T-helper 1 cell treated with Interleukin-12 subunit alpha and Interleukin-12 subunit beta and Interleukin-4 antibody, amounts not matched to agents 30 ng/mL and 1 ng/mL, for 36 hours (primary cell): ENCODE measurements around the gene FOXD4. TPM values are rescaled to one million over a fixed set of nuclear protein-coding genes. Genes with fewer than 3 reads are reported as not detected.
"Not testable (repeated sequence)": the region's sequence is repeated elsewhere in the genome, so short reads cannot be mapped to it uniquely, and the experiment has no call there.

Experiments used
- intact Hi-C: fragments of 100-400 bp; cut with micrococcal nuclease; formaldehyde crosslinking; loops from one replicate; pipeline ENCODE4 v1.15.1; 2024
- total RNA-seq: library from RNA; stranded (reverse); gene quantifications from 2 replicates; pipeline ENCODE4 v1.2.3, GENCODE V29; 2022

Gene FOXD4
- total RNA-seq, result 0.20 TPM in 1 of 2 replicates, not detected in the other

DNA sequence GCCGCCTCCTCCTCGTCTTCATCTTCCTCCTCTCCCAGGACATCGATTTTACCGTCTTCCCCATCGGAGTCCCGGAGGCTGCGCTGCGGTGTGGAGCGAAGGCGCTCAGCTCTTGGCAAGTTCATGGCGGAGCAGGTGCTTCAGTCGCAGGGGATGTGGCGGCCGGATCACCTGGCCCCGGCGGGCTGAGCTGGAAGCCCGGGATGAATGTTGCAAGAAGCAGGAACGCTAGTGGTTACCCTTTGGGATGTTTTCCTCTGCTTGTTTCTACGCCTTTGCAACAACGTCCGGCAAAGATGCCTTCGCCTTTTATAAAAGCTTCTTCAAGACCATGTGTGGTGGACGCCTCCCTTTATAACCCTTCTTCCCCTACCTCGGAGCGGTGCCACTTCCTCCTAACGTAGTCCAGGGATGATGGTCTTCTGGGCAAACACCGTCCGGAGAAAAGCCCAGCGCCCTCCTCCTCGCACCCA is at the start of gene FOXD4:
FOXD4 (minus strand) TSS at position 423 of the 473 bp plus-strand sequence; CDS start at position 125, 298 bp downstream.
- intact Hi-C loops, result not testable (repeated sequence)

DNA sequence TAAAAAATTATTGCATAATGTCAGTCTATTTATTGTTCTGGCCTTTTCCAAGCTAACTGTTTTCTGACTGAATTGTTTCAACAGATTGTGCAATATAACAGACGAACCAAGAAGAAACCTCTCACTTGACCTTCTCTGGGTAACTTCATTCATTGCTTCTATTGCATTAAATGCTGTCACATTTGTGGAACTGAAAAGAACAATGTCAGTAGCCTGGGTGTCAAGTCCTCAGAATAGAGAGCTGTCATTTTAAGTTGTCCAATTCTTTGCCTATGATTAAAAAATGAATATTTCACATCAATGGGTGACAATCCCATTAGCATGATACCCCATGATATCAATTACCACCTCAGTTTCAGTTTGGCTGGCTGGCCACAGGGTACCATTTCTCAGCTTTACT is 41.7 kb upstream of the FOXD4 start:
- intact Hi-C loops, result not testable (repeated sequence)

DNA sequence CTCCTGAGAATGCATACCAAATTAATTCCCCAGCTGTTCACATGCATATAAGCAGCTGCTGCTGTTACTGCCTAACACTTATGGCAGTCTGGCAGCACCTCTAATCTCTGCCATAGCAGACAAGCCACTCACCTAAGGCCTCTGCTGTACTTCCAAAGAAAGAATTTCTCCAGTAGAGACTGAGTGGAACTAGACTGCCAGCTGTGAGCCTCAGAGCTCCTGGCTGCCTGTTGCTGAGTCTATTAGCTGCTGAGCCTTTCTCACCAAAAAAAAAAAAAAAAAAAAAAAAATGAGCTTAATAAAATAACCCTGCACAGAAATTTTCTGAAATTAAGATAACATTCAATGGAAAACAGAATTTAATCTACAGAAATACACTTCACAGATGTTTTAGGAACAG is 33.0 kb upstream of the FOXD4 start:
- intact Hi-C loops, result not testable (repeated sequence)

DNA sequence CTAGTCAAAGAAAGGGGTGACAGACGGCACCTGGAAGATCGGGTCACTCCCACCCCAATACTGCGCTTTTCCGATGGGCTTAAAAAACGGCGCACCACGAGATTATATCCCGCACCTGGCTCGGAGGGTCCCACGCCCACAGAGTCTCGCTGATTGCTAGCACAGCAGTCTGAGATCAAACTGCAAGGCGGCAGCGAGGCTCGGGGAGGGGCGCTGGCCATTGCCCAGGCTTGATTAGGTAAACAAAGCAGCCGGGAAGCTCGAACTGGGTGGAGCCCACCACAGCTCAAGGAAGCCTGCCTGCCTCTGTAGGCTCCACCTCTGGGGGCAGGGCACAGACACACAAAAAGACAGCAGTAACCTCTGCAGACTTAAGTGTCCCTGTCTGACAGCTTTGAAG is 21.7 kb upstream of the FOXD4 start:
- intact Hi-C loops, result not testable (repeated sequence)

DNA sequence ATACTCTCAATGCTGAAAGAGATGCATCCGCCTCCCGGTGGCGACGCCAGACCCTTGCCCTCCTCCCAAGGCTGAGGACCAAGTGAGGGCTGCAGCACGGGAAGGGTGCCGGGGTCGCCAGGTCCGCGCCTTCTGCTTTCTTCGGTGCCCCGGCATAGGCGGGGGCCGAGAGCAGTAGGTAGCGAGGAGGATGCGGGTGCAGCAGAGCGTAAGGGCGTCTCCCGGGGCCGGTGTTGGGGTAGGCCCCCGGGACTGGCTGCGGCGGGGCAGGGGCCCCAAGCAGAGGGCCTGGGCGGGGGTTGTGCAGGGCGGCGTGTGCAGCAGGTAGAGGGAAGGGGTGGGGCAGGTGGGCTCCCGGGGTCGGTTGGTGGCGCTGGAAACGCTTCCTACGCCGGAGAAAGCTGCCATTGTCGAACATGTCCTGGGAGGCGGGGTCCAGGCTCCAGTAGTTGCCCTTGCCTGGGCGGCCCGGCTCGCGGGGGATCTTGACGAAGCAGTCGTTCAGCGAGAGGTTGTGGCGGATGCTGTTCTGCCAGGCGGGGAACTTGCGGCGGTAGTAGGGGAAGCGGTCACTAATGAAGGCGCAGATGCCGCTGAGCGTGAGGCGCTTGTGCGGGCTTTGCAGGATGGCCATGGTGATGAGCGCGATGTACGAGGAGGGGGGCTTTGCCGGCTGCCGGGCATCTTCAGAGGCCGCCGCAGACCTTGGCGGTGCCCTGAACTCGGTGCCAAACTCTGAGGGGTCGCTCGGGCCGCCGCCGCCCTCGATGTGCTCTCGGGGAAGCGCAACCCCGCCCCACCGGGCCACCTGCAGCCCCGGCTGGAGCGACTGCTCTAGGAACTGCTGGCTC is 848 bp downstream of the FOXD4 start:
- intact Hi-C loops, result not testable (repeated sequence)

DNA sequence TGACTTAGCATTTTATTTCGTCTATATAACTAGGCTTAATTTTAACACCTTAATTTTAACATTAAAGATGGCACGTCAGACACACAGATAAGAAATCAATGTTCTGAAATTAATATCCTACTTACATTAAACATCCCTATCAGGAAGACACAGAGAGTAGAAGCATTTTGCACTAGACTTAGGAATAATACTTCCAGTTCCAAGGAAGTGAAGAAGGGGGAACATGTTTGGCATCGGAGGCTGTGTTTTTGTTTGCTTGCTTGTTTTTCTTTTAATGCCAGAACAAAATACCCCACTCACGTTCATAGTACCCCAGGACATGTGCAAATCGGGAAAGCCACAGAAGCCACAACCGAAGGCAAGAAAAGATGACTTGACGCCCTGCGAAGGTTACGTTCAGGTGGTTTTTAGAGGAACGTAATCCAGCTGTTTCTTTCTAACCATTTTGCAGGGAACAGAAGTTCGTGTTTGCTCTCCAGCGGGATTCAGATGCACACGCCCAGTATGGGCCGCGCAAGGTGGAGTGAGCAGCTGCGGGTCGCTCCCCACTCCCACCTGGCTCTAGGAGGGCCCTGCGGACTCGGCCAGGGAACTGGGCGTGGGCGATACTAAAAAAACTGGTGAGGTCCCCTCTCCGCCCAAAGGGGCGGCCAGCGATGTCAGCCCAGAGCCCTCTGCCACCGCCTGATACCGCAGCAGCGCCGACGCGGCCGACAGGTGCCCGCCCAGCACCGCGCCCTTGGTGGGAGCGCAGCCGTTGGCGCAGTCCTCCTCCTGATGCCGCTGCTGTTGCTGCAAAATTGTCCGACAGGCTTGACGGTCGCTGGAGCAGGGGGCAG is 1.8 kb downstream of the FOXD4 start:
- intact Hi-C loops, result not testable (repeated sequence)

DNA sequence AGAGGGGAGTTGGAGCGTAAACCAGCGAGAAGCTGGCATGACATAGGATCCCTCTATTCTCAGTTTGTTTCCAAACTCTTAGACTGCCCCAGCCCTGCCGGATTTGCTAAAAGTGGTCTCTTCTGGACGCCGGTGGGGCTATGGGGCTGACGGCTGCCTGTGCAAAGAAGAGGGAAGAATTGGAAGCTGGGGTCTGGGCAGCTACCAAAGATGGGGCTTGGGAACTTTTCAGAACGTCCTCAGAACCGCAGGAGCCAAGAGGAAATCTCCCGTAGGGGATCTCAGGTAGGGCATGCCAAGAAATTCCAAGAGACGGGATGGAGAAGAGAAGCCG is 3.1 kb downstream of the FOXD4 start:
- intact Hi-C loops, result not testable (repeated sequence)

DNA sequence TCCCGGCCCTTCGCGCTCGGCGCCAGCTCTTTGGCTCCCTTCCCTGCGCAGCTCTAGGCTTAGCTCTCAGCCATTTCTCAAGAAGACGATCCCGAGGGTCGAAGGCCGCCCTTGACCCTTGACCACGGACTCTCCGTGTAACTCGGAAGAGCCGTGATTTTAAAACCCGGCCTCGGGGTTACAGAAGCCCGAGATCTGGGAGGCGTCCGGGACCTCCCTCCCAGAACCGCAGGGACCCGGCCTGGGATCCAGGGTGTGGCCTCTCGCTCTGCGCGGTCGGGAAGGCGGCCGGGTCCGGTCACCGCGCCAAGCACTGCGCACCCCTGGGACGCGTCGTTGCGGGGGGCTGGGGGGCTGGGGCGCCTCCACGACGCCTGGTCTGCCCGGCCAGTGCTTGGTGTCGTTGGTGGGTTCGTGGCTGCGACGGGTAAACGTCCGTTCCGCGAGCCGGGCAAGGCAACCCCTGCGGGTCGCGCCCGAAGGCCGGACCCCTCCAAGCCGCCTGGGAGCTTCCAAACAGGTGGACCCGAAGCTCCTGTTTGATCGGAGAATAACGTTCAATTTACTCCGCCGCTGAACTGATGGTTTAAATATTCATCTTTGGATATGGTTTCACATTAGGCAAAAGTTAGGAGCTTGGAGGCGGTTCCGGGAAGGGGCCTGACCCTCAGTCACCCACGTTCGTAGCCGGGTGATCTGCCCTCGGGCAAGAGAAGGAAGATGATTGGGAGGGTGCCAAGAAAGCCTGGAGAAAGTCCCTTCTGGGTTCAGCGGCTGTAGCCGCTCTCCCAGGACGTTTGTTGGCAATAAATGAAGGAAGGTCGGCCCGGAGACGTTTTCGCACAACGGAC is 3.7 kb downstream of the FOXD4 start:
- intact Hi-C loops, result not testable (repeated sequence)

DNA sequence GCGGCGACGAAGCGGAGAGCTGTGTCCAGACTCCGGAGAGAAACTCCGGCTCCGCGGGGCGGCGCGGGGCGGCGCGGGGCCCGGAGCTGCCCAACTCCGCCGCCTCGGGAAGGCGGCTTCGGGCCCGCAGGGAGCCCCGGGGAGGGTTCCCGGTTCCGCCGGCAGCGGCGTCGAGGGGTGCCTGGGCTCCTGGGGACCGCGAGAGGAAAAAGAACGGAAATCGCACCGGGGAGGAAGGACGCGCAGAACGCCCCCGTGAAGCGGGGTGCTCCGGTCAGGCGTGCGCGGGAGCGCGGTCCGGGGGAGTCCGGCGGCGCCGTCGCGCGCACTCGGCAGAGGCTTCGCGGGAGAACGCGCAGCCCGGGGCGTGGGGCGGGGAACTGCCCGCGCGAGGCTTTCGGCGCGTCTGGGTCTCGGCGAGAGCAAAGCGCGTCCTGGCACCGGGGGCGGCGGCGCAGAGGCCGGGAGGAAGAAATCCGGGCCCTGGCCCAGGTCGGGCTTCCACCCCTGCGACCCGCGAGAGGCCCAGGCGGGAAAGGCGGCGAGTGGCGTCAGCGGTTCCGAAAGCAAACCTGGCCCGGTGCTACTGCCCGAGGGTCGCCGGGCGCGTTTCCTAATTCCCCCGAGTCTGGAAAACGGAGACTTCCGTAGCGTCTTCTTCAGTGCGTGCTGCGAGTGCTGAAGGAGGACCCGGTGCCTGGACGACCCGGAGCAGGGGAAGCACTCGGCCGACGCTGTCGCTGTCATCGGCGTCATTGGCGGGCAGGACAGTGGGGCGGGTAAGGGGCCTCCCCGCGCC is 4.5 kb downstream of the FOXD4 start:
- intact Hi-C loops, result not testable (repeated sequence)

DNA sequence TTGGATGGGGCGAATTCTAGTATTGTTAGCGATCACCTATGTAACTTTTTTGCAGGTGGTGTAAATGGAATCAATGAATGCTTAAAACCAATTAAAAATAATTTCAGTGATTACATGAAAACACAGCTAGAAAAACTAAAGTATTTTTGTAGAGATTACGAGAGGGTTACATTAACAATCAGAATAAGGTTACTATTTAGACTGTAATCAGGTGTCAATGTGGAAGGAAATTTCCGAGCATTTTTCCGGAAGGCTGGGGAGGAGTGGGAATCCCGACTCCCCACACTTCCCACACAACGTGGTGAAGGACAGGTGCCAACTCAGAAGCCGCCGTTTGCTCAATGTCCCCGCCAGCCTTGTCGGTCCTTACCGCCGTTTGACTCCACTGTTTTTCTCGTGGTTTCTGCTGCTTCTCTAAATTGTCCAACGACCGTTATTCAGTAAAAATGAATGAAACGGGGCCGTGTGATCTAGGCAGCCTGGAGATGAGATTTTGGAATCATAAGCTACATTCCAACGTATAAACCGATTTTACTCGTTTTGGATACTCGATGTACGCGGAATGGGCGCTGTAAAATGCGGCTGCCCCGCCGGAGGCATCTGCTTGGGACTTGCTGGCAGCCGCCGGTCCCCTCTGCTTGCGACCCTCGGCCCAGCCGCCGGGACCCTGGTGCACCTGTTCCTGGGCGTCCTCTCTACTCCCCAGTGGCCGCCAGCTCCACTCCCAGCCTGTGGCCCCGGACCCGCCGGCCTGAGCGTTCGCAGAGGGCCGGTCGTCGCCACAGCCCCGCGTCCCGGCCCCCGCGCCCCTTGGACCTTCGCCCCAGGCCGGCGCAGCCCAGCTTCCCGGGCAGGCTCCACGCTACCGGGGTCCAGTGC is 5.4 kb downstream of the FOXD4 start:
- intact Hi-C loops, result not testable (repeated sequence)

DNA sequence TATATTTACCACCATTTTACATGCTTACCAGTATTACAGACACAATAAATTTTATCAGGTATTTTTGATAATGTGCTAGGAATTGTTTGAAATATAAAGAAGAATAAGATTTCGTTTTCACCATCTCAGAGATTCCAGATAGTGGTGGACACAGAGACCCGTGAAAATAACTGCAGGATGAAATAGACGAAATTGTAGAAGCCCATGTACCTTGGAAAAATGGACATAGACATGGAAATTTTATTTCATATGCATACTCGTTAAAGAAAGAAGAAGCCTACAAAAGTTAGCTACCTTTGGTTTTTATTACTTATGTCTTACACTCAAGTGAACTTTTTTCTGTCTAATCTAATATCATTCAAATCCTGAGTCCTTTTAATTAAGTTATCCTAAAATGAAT is 7.5 kb downstream of the FOXD4 start:
- intact Hi-C loops, result not testable (repeated sequence)

DNA sequence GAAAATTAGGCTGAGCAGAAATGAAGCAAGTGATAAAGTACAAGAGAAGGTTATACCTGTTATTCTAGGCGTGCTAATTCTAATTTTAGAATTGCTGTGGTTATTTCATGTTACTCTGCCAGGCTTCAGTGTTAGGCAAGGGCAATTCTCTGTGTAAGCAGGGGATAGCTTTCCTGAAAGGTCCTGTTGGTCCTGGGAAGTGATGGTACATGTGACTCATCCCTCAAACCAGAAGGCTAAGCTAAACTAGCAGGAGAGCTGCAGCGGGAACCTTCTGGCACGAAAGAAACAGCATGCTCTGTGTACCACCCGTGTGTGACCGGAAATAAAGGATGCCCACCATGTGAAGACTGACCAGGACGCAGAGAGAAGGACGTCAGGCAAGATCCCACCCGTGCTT is 8.7 kb downstream of the FOXD4 start:
- intact Hi-C loops, result not testable (repeated sequence)

DNA sequence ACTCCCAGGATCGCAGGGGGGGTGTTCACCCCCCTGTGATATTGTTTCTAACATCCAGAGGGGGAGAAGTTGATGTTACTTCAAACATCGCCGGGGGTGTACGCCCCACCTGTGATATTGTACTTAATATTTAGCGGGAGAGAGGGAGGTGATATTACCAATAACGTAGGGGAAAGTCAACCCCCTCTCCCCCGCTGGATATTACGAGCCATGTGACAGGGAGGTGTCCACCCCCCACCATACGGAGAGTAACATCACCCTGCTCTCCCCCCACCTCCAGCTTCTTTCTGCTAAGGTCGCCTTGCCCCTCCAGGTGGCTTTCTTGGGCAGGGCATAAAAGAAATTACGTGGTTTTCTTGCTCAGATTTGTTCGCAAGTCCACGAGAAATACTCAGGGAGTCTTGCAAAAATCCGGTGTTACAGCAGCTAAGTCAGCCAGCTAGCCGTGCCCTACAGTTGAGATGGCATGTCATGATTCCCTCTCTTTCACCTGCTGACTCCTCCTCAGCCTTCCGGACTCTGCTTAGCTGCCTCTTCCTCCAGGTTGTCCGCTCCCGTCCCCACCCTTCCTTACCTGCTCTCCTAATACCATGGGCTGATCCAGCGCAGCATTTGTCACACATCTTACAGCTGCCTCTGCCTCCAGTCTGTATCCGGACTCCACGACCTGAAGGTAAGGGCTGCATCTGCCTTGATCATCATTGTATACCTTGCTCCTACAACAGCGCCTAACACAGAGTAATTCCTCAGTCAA is 9.3 kb downstream of the FOXD4 start:
- intact Hi-C loops, result not testable (repeated sequence)

DNA sequence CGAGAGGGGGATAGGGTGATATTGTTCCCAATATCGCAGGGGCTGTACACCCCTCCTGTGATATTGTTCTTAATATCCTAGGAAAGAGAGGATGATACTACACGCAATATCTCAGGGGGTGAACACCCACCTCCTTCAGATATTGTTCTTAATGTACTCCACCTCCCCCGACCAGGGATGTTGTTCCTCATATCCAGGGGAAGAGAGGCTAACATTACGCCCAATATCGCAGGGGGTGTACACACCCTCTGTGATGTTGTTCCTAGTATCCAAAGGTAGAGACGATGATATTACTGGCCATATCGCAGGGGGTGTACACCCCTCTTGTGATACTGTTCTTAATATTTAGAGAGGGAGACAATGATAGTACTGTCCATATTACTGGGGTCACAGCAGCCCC is 12.2 kb downstream of the FOXD4 start:
- intact Hi-C loops, result not testable (repeated sequence)

DNA sequence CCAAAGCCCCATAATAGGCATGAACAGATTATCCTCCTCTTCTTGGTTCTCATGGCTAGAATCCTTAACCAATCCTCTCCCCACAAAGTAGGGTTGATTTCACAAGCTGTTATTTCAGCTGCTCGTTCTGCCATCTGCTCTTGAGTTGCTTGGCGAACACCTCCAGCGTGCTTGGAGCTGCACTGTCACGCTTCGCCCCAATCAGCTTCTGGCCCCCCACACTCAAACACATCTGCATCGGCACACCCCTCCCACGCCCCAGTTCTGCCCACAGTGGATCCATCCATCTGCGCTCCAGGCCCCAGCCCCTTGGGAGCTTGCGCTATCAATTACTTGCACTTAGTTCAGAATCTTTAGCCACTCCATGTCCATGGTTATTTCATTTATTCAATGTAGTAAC is 17.8 kb downstream of the FOXD4 start:
- intact Hi-C loops, result not testable (repeated sequence)

DNA sequence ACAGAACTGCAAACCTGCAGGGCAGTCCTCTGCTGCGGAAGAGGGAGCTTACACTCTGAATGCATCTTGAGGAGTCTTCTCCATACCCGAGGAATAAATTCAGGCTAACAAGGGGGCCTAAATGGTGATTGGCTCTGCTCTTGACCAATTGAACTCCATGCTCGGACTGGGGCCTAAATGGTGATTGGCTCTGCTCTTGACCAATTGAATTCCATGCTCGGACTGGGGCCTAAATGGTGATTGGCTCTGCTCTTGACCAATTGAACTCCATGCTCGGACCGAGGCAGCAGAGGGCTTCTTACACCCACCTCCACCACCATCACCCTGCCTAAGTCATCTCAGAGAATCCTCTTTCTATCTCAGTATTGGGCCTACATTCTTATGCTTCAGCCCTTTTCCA is 18.4 kb downstream of the FOXD4 start:
- intact Hi-C loops, result not testable (repeated sequence)

DNA sequence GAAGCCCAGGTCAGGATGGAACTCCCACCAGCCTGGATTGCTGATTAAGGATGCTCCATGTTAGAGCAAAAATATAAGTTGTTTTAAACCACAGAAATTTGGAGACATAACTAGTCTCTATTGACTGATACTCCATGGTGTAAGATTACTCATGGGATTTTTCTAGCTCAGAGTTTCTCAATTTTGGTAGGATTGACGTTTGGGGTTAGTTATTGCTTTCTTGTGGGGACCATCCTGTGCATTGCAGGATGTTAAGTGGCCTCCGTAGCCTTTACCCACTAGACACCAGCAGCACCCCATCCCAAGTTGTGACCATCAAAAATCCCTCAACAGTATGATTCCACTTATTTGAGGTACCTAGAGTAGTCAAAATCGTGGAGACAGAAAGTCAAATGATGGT is 19.4 kb downstream of the FOXD4 start:
- intact Hi-C loops, result not testable (repeated sequence)

DNA sequence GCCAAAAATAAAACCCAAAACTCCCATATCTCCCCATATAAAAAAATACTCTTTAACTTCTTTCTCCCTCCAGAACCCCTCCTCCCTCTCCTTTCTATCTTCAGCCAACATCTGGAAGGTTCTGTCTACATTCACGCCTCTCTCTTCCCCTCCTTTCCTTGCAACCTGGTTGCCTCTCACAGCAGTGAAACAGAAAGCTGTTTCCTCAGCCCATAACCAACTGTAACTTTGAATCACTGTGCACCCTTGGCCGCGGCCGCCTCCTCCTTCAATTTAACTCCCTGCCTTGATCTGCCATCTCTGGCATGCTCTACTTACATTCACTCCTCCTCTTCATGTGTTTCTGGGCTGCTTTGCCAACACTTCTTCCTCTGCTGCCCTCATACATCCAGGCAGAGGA is 23.2 kb downstream of the FOXD4 start:
- intact Hi-C loops, result not testable (repeated sequence)

DNA sequence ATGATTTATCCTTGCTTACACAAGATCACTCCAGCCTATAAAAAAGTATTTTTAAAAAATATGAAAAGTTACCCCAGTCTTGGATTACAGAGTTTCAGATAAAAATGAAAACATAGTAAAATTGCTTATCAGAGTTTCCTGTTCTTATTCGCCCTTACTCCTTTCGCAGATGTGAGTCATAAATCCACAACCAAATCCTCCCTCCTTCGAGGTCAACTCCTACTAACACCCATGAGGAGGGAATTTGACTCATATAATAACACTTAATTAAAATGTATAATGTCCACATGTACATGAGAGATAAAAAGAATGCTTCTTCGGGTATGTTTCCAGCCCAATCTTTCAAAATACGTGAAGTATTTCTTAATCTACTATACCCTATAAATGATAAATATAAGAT is 23.9 kb downstream of the FOXD4 start:
- intact Hi-C loops, result not testable (repeated sequence)
